WERI-Rb-1 (cell line): ENCODE measurements around the gene CD47.

ENCODE experiments used
- DNase-seq: peaks from one replicate; pipeline ENCODE4 v3.0.0-alpha.2; 2020
- H3K27ac ChIP-seq: fragments of 250-450 bp; sonication (Bioruptor Pico); 2 replicates; pipeline ENCODE4 v1.5.1; 2020; ENCODE audit warnings: mild to moderate bottlenecking, moderate library complexity
- H3K27me3 ChIP-seq: fragments of 250-450 bp; sonication (Bioruptor Pico); 2 replicates; pipeline ENCODE4 v1.5.1; 2021; ENCODE audit warnings: mild to moderate bottlenecking, low read depth, moderate library complexity; ENCODE audit not compliant: insufficient read depth, severe bottlenecking
- H3K36me3 ChIP-seq: fragments of 250-450 bp; sonication (Bioruptor Pico); 2 replicates; pipeline ENCODE4 v1.5.1; 2020; ENCODE audit warnings: mild to moderate bottlenecking, moderate library complexity
- H3K4me3 ChIP-seq: 2 replicates; pipeline ENCODE4 v1.5.1; 2011; ENCODE audit warnings: low read depth, mild to moderate bottlenecking, control low read depth, low read length
- H3K9me3 ChIP-seq: fragments of 250-450 bp; sonication (Bioruptor Pico); 2 replicates; pipeline ENCODE4 v1.5.1; 2021; ENCODE audit warnings: mild to moderate bottlenecking, moderate library complexity; ENCODE audit not compliant: severe bottlenecking
- TF ChIP-seq, protein P1 (sequence below): IDR thresholded peaks from 2 replicates; pipeline ENCODE4 v1.5.1; 2011; ENCODE audit warnings: low read depth, mild to moderate bottlenecking, control low read depth, inconsistent platforms, low read length

Gene CD47

DNA sequence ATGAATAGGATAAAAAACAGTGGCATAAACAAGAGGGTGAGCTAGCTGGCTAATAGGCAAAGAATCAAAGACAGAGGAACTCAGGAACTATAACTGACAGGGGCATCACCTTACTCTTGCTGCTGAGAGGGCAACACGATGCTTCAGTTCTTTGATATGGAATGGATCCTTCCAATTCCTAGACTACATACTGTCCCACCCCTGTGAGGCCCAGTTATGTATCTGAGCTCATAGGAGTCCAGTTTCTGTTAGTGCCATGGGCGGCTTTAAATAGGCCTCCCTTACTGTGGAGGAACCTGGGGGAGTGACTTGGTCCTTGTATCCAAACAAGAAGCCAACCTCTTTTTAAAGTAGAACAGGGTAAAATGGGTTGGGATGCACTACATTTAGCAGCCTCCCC is 37.3 kb downstream of the CD47 start:
- no peaks in the 10 kb centered on the region for H3K9me3 ChIP-seq
- no peak overlapping the region for H3K4me3 ChIP-seq
- TF ChIP-seq, protein P1, sequence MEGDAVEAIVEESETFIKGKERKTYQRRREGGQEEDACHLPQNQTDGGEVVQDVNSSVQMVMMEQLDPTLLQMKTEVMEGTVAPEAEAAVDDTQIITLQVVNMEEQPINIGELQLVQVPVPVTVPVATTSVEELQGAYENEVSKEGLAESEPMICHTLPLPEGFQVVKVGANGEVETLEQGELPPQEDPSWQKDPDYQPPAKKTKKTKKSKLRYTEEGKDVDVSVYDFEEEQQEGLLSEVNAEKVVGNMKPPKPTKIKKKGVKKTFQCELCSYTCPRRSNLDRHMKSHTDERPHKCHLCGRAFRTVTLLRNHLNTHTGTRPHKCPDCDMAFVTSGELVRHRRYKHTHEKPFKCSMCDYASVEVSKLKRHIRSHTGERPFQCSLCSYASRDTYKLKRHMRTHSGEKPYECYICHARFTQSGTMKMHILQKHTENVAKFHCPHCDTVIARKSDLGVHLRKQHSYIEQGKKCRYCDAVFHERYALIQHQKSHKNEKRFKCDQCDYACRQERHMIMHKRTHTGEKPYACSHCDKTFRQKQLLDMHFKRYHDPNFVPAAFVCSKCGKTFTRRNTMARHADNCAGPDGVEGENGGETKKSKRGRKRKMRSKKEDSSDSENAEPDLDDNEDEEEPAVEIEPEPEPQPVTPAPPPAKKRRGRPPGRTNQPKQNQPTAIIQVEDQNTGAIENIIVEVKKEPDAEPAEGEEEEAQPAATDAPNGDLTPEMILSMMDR = no peak
- H3K27ac ChIP-seq = no peak overlapping the region
- H3K27me3 ChIP-seq = no peaks in the 10 kb centered on the region
- no peaks in the 10 kb centered on the region for H3K36me3 ChIP-seq
- no peak for DNase-seq

DNA sequence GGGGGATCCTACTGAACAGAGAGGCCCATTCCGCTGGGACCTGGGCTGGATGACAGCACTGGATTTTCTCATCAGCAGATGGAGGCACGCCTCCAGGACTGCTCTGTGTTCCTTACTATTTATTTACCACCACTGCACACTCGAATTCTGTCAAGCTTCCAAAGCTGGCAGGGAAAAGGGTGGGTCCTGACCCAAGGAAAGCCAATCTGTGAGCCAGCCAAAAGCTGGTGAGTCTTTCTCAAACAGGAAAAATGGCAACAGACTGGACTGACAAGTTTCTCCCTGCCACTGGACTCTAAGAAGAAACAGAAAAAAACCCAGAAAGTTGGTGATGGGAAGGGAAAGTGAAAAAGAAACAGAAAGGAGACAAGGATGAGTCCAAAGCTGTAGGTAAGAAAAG is 37.8 kb downstream of the CD47 start:
- Histone ChIP-seq H3K27me3 (no peaks in the 10 kb centered on the region), H3K9me3 (no peaks in the 10 kb centered on the region), H3K27ac (no peak overlapping the region), H3K4me3 (no peak overlapping the region), H3K36me3 (no peaks in the 10 kb centered on the region)
- TF ChIP-seq, protein P1 = no peak
- DNase-seq = no peak

DNA sequence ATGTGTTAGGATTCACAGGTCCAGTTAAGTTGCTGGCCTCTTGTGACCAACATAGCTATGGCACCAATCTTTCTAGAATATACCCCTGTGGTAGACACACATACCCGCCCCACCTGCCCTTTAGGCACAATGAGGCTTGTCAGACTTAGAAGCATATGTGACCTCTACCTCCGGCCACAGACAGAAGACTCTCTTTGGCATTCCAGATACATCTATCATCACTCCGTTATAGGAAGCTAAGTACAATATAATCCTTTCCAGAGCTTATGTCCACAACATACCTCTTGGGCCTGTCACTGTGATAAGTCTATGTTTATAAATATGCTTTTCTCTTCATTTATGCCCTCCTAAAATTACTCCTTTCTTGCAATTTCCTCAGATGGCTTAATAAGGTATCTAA is 39.8 kb downstream of the CD47 start:
- H3K27me3 ChIP-seq = no peaks in the 10 kb centered on the region
- no peak overlapping the region for H3K27ac ChIP-seq
- H3K36me3 ChIP-seq = no peaks in the 10 kb centered on the region
- no peak overlapping the region for H3K4me3 ChIP-seq
- DNase-seq = no peak
- TF ChIP-seq, protein P1 = no peak
- no peaks in the 10 kb centered on the region for H3K9me3 ChIP-seq

DNA sequence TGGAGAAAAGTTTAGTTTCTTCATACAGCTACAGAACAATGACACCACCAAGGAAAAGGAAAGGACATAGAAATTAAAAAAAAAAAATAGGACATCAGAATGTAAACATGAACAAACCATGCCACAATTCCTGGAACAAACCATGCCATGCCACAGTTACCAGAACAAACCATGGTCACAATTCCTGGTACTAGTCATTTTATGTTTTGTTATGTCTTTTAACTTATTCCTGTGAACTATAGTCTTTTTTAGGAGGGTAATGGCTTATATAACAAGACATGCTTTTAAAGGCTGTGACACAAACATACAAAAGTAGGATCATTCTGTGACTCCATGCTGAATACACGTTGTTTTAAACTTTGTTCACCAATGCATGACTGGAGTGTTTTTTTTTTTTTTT is 42.8 kb downstream of the CD47 start:
- TF ChIP-seq, protein P1 = no peak
- Histone ChIP-seq H3K27ac (no peak overlapping the region), H3K27me3 (no peaks in the 10 kb centered on the region), H3K9me3 (no peaks in the 10 kb centered on the region), H3K4me3 (no peak overlapping the region), H3K36me3 (no peaks in the 10 kb centered on the region)
- no peak for DNase-seq

DNA sequence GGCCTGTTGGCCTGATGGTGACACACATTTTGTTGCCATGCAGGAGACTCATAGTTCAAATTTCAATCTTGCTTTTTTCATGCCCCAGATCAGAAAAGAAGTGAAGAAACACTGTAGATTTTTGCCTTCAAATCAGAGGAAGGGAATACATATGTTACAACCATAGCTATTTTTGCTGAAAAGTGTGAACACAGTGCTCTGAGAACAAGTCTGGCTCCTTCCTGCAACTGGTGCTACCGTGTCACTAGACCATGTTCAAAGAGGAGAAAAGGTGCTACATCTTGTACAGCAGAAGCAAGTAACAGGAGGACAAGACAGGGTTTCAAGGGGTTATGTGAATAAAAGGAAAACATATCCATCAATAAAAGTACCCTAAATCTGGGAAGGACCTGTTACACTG is 44.6 kb downstream of the CD47 start:
- TF ChIP-seq, protein P1 = no peak
- no peaks in the 10 kb centered on the region for H3K36me3 ChIP-seq

DNA sequence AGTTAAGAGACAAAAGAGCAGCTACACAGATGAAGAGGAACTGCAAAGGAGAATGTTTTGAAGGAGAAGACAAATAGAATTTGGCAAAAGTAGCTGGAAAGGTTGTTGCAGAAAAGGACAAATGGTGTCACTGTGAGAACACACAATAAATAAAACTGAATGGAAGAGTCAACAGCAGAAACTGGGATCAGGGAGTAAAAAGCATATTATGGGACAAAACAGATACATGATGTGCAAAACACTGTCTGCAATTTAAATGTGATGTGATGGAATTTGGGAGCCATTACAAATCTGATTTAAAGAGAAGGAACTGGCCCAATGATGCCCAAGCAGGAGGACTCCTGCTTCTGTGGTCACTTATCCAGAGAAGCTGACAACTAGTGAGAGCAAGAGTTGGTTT is 46.1 kb downstream of the CD47 start:
- Histone ChIP-seq H3K36me3 (no peaks in the 10 kb centered on the region), H3K4me3 (no peak overlapping the region), H3K27me3 (no peaks in the 10 kb centered on the region), H3K27ac (no peak overlapping the region), H3K9me3 (no peaks in the 10 kb centered on the region)
- TF ChIP-seq, protein P1 = no peak
- no peak for DNase-seq

More for the DNA sequence above, 44.6 kb downstream of the CD47 start:
- Histone ChIP-seq H3K27ac (no peak overlapping the region), H3K9me3 (no peaks in the 10 kb centered on the region), H3K4me3 (no peak overlapping the region), H3K27me3 (no peaks in the 10 kb centered on the region)
- no peak for DNase-seq
